Lung (tissue), 12 donors: ENCODE data around the gene PRR3. TPM values are rescaled to one million over a fixed set of nuclear protein-coding genes. Genes with fewer than 3 reads are reported as not detected.

ENCODE experiments used
- ATAC-seq: fragments of 200-7000 bp; cut with Tn5 transposase; one replicate; pipeline ENCODE4 v1.9.1; 2020; ENCODE audit warnings: moderate number of reproducible peaks; ENCODE audit not compliant: insufficient read depth, low FRiP score
- DNase-seq, 3 donors: peaks; one replicate each; pipeline ENCODE4 v3.0.0-alpha.2; 2013 to 2017
- H3K27ac ChIP-seq, 2 donors: one replicate each; pipeline ENCODE4 v1.5.1; 2013; ENCODE audit warnings: mild to moderate bottlenecking in 2 of 2, moderate library complexity in 2 of 2, control low read depth in 1 of 2, inconsistent platforms in 1 of 2, low read depth in 1 of 2, low read length in 1 of 2
- H3K27me3 ChIP-seq, 3 donors: one replicate each; pipeline ENCODE4 v1.5.1; 2013; ENCODE audit warnings: low read length in 2 of 3; ENCODE audit not compliant: control insufficient read depth in 3 of 3, insufficient read depth in 3 of 3
- H3K36me3 ChIP-seq, 4 donors: one replicate each; pipeline ENCODE4 v1.5.1; 2013; ENCODE audit warnings: low read length in 4 of 4, mild to moderate bottlenecking in 1 of 4, moderate library complexity in 1 of 4; ENCODE audit not compliant: control insufficient read depth in 4 of 4, insufficient read depth in 4 of 4
- H3K4me1 ChIP-seq, 5 donors: one replicate each; pipeline ENCODE4 v1.5.1; 2013; ENCODE audit warnings: low read length in 5 of 5, mild to moderate bottlenecking in 2 of 5, moderate library complexity in 1 of 5; ENCODE audit not compliant: control insufficient read depth in 5 of 5, insufficient read depth in 5 of 5
- H3K4me3 ChIP-seq: one replicate; pipeline ENCODE4 v1.5.1; 2013; ENCODE audit warnings: mild to moderate bottlenecking, control low read depth, moderate library complexity
- H3K9ac ChIP-seq, 2 donors: one replicate each; pipeline ENCODE4 v1.5.1; 2013; ENCODE audit warnings: low read length in 2 of 2, control low read depth in 1 of 2; ENCODE audit not compliant: insufficient read depth in 1 of 2
- H3K9me3 ChIP-seq, 4 donors: one replicate each; pipeline ENCODE4 v1.5.1; 2013; ENCODE audit warnings: low read length in 3 of 4, mild to moderate bottlenecking in 1 of 4, moderate library complexity in 1 of 4; ENCODE audit not compliant: control insufficient read depth in 4 of 4, insufficient read depth in 3 of 4
- CTCF ChIP-seq: IDR thresholded peaks from 2 replicates; pipeline ENCODE4 v1.5.1; 2012; ENCODE audit warnings: mild to moderate bottlenecking; ENCODE audit errors: control extremely low read depth, extremely low read depth
- WGBS, 2 donors: extraction: QIAGEN DNeasy Blood & Tissue Kit; methylation state at CpG; one replicate each; pipeline ENCODE4 v1.1.7; 2013; 5-methylcytosine and 5-hydroxymethylcytosine counted together
- polyA plus RNA-seq, 2 donors: library from polyadenylated mRNA; stranded (reverse); fragments of 200-250 nt; gene quantifications; one replicate each; pipeline ENCODE4 v1.2.1, GENCODE V29; 2013
- total RNA-seq, 2 donors: library from RNA; depleted of rRNA in 1 of 2; stranded (reverse); fragments of >200 nt in 1 of 2; gene quantifications; one replicate each; pipeline ENCODE4 v1.2.1, GENCODE V29; 2014 to 2021
- donor health status: control.
- donor health status: control.
- donor health status: Bipolar disorder and iron deficiency.
- donor health status: healthy.
- donor health status: DM: yes; HTN: yes; CAD: no.

The PRR3 gene
- total and polyA plus RNA-seq, 4 donors, result 8.4 to 11.5 (median 9.8) TPM

- Histone ChIP-seq H3K9ac (no peak overlapping the region), H3K9me3 (no peaks in the 10 kb centered on the region), H3K4me3 (no peak overlapping the region), H3K36me3 (peaks cover 7 to 13% (median 8%) of the 10 kb centered on the region in 4 donors), H3K27ac (no peak overlapping the region), H3K27me3 (no peaks in the 10 kb centered on the region), H3K4me1 (peaks cover 0 to 8% (median 4%) of the 10 kb centered on the region in 5 donors)
- DNase-seq (no peak), ATAC-seq (no peak)
- TF ChIP-seq CTCF, result no peak
- WGBS, 2 donors, result 79 to 88% methylated on average over 14 of the region's 14 CpGs
These were observed 5.7 kb downstream of the PRR3 start for GRCh38 chr6:30562470-30563425.

- Histone ChIP-seq H3K27me3 (no peaks in the 10 kb centered on the region), H3K9ac (no peak overlapping the region), H3K36me3 (peaks cover 7 to 13% (median 8%) of the 10 kb centered on the region in 4 donors), H3K9me3 (no peaks in the 10 kb centered on the region), H3K4me3 (no peak overlapping the region), H3K27ac (no peak overlapping the region), H3K4me1 (no peaks in the 10 kb centered on the region)
- 92 to 98% methylated on average over 1 of the region's 1 CpG for WGBS, 2 donors
- DNase-seq (no peak), ATAC-seq (no peak)
- no peak for TF ChIP-seq CTCF
These were observed 7.0 kb downstream of the PRR3 start for GRCh38 chr6:30564114-30564513.

GRCh38 chr6:30565772-30566171, 8.7 kb downstream of the PRR3 start:
- peaks cover 7 to 13% (median 8%) of the 10 kb centered on the region in 4 donors for H3K36me3 ChIP-seq
- H3K27ac ChIP-seq, result no peak overlapping the region
- H3K4me1 ChIP-seq, result peaks cover 0 to 9% (median 4%) of the 10 kb centered on the region in 5 donors
- TF ChIP-seq CTCF, result no peak
- H3K27me3 ChIP-seq, result no peaks in the 10 kb centered on the region
- ATAC-seq (no peak), DNase-seq (peak in 1 of 3 donors; percentile 17)
- no peak overlapping the region for H3K9ac ChIP-seq
- no peak overlapping the region for H3K4me3 ChIP-seq
- no peaks in the 10 kb centered on the region for H3K9me3 ChIP-seq
